Panc1 (cell line): ENCODE results near the gene CCNQ. TPM values are rescaled to one million over a fixed set of nuclear protein-coding genes. Genes with fewer than 3 reads are reported as not detected.

Source experiments
- ATAC-seq: fragments of 200-7000 bp; cut with Tn5 transposase; 2 replicates; pipeline ENCODE4 v1.9.1; 2020; ENCODE audit warnings: mild to moderate bottlenecking, moderate library complexity
- BruUV-seq: library from RNA; stranded (reverse); fragments of 400-500 nt; replicated peaks from 2 replicates; lab custom pipeline; 2021; lab: Mats Ljungman, UMichigan
- CTCF ChIA-PET: fragments of 300-600 bp; sonication (Branson Sonifier 250); formaldehyde crosslinking; loops from one replicate; lab custom pipeline; 2022; ENCODE audit warnings: antibody characterized with exemption; lab: Charles Lee
- POLR2A ChIA-PET: fragments of 300-600 bp; sonication (Branson Sonifier 250); formaldehyde crosslinking; loops from one replicate; lab custom pipeline; 2022; ENCODE audit warnings: antibody characterized with exemption; lab: Charles Lee
- DNase-seq: peaks from one replicate; pipeline ENCODE4 v3.0.0-alpha.2; 2010; ENCODE audit warnings: low read depth, low spot score
- H3K27ac ChIP-seq: 2 replicates; pipeline ENCODE4 v1.5.1; 2011; ENCODE audit warnings: mild to moderate bottlenecking, low read length, inconsistent platforms
- H3K27me3 ChIP-seq: fragments of 200-500 bp; sonication (Bioruptor generic); 2 replicates; pipeline ENCODE4 v1.6.0; 2014; ENCODE audit warnings: low read length, inconsistent platforms; ENCODE audit not compliant: control insufficient read depth, insufficient read depth
- H3K36me3 ChIP-seq: fragments of 200-500 bp; sonication (Bioruptor generic); 2 replicates; pipeline ENCODE4 v1.5.1; 2014; ENCODE audit warnings: inconsistent platforms, mild to moderate bottlenecking, low read length, moderate library complexity; ENCODE audit not compliant: control insufficient read depth, insufficient read depth
- H3K4me1 ChIP-seq: 2 replicates; pipeline ENCODE4 v1.5.1; 2011; ENCODE audit warnings: inconsistent platforms, mild to moderate bottlenecking, low read length, moderate library complexity; ENCODE audit not compliant: control insufficient read depth, insufficient read depth
- H3K4me3 ChIP-seq, 2 experiments: 2 replicates each; pipeline ENCODE4 v1.5.1; 2011 to 2012; ENCODE audit warnings: low read depth in 2 of 2, low read length in 2 of 2, mild to moderate bottlenecking in 2 of 2, inconsistent platforms in 1 of 2, moderate library complexity in 1 of 2
- H3K9me3 ChIP-seq: fragments of 200-500 bp; sonication (Bioruptor generic); 2 replicates; pipeline ENCODE4 v1.5.1; 2014; ENCODE audit warnings: low read depth, mild to moderate bottlenecking, inconsistent platforms, low read length, moderate library complexity; ENCODE audit not compliant: control insufficient read depth, insufficient read depth
- POLR2AphosphoS5 ChIP-seq: IDR thresholded peaks from 2 replicates; pipeline ENCODE4 v1.6.1; 2012; ENCODE audit warnings: mild to moderate bottlenecking, low read depth, low read length, moderate library complexity
- REST ChIP-seq, 2 experiments: IDR thresholded peaks; 2 replicates each; pipeline ENCODE4 v1.6.1; 2011 to 2012; ENCODE audit warnings: low read depth in 2 of 2, control low read depth in 1 of 2, low read length in 1 of 2, mild to moderate bottlenecking in 1 of 2, moderate library complexity in 1 of 2; ENCODE audit not compliant: insufficient read depth in 1 of 2
- SIN3A ChIP-seq: IDR thresholded peaks from 2 replicates; pipeline ENCODE4 v1.6.1; 2012; ENCODE audit warnings: low read depth, mild to moderate bottlenecking, low read length, moderate library complexity, borderline replicate concordance; ENCODE audit not compliant: insufficient read depth
- TCF7L2 ChIP-seq: IDR thresholded peaks from 2 replicates; pipeline ENCODE4 v1.6.1; 2011; ENCODE audit warnings: mild to moderate bottlenecking, low read depth, low read length, inconsistent platforms
- in situ Hi-C: cut with HindIII; loops from 2 replicates; pipeline ENCODE4 v1.10.0; 2016; ENCODE audit warnings: low sequenced_read_pairs, low pct_unique_long_range_greater_than_20kb
- intact Hi-C: fragments of 100-400 bp; cut with micrococcal nuclease; formaldehyde crosslinking; loops from one replicate; pipeline ENCODE4 v1.10.0; 2022; ENCODE audit not compliant: unreplicated experiment
- total RNA-seq: library from RNA; stranded (reverse); gene quantifications from one replicate; pipeline ENCODE4 v1.2.1, GENCODE V29; 2021; ENCODE audit not compliant: unreplicated experiment
- TF ChIP-seq, protein P1 (sequence below): fragments of 450-650 bp; IDR thresholded peaks from 2 replicates; pipeline ENCODE4 v1.5.1; 2017; ENCODE audit warnings: mild to moderate bottlenecking

Gene CCNQ
- total RNA-seq, 1 experiment from 2014 or later, result 42.1 TPM

DNA sequence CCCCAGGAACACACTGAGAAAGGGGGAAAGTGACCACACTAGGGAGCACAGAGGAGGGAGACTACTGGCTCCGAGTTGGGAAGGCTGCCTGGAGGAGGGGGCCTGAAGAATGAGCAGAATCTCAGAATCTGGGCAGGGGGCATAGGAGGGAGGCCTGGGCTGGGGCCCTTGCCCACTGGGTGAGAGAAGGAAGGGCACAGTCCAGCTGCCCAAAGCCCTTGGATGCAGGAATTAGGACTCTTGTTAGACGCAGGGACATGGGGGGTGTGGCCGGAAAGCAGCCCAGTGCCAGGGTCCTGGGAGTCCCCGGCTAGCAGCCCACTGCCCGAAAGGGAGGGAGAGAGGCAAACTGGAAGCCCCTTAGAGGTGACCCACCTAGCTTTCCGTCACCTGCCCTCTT lies 46.2 kb upstream of the CCNQ start:
- ATAC-seq (no peak), DNase-seq (no peak)
- Histone ChIP-seq H3K9me3 (no peaks in the 10 kb centered on the region), H3K4me1 (peaks cover 7% of the 10 kb centered on the region), H3K27me3 (peaks cover 4% of the 10 kb centered on the region), H3K27ac (no peak overlapping the region), H3K4me3 (no peak overlapping the region), H3K36me3 (no peaks in the 10 kb centered on the region)
- in situ Hi-C loops (no loop called here), intact Hi-C loops (loop anchor here (5.0 kb wide), 1 partner anchor 108 kb away; no protein-coding TSS in a partner anchor)
- POLR2A ChIA-PET, result no interaction called here
- CTCF ChIA-PET, result interaction anchor here (1.2 to 2.0 kb wide), 2 partner anchors 12 to 23 kb away, joined by 5 to 13 read pairs; no protein-coding TSS in a partner anchor
- BruUV-seq, result no TSS peak
- TF ChIP-seq POLR2AphosphoS5 (no peak), SIN3A (no peak), TCF7L2 (no peak), REST (IDR thresholded peaks at IDR 0.05; ENCODE audit: insufficient read depth in 1 of 2, low read depth in 2 of 2, low read length in 1 of 2) (no peak)
- TF ChIP-seq, protein P1, sequence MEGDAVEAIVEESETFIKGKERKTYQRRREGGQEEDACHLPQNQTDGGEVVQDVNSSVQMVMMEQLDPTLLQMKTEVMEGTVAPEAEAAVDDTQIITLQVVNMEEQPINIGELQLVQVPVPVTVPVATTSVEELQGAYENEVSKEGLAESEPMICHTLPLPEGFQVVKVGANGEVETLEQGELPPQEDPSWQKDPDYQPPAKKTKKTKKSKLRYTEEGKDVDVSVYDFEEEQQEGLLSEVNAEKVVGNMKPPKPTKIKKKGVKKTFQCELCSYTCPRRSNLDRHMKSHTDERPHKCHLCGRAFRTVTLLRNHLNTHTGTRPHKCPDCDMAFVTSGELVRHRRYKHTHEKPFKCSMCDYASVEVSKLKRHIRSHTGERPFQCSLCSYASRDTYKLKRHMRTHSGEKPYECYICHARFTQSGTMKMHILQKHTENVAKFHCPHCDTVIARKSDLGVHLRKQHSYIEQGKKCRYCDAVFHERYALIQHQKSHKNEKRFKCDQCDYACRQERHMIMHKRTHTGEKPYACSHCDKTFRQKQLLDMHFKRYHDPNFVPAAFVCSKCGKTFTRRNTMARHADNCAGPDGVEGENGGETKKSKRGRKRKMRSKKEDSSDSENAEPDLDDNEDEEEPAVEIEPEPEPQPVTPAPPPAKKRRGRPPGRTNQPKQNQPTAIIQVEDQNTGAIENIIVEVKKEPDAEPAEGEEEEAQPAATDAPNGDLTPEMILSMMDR, result no peak

GRCh38 chrX:153644356-153645125 lies 45.6 kb upstream of the CCNQ start:
- peaks cover 4% of the 10 kb centered on the region for H3K27me3 ChIP-seq

More at GRCh38 chrX:153644356-153645125, 45.6 kb upstream of the CCNQ start:
- TF ChIP-seq TCF7L2, result no peak
- no peak for TF ChIP-seq REST (IDR thresholded peaks at IDR 0.05; ENCODE audit: insufficient read depth in 1 of 2, low read depth in 2 of 2, low read length in 1 of 2)
- TF ChIP-seq, protein P1, result peak; percentile 25
- TF ChIP-seq SIN3A, result no peak
- TF ChIP-seq POLR2AphosphoS5, result no peak
- BruUV-seq, result no TSS peak
- Histone ChIP-seq H3K36me3 (no peaks in the 10 kb centered on the region), H3K4me3 (peak overlapping the region in 1 of 2 experiments; percentile 24; a peak in 2 of 4 replicates), H3K9me3 (no peaks in the 10 kb centered on the region), H3K4me1 (peaks cover 7% of the 10 kb centered on the region), H3K27ac (no peak overlapping the region)
- POLR2A ChIA-PET, result no interaction called here
- CTCF ChIA-PET, result interaction anchor here (0.6 to 2.0 kb wide), 5 partner anchors 9 to 26 kb away, joined by 3 to 13 read pairs (median 5); no protein-coding TSS in a partner anchor
- ATAC-seq (peak; percentile 47), DNase-seq (no peak)
- in situ Hi-C loops (no loop called here), intact Hi-C loops (loop anchor here (5.0 kb wide), 1 partner anchor 107 kb away; no protein-coding TSS in a partner anchor)
